ENCODE data around the gene KCNN4. TPM values are rescaled to one million over a fixed set of nuclear protein-coding genes. Genes with fewer than 3 reads are reported as not detected.
A peak's percentile ranks its signal among the peaks of the same experiment; 100 is the strongest.
"Not testable (repeated sequence)": the region's sequence is repeated elsewhere in the genome, so short reads cannot be mapped to it uniquely, and the experiment has no call there.

KCNN4 gene
- total and polyA plus RNA-seq, 4 donors = 0.14 to 30.3 (median 0.51) TPM

GRCh38 chr19:43826787-43827754 lies 46.3 kb upstream of the KCNN4 start, which contains the start of gene ZNF283 (continued):
- TF ChIP-seq EGR1 (IDR thresholded peaks at IDR 0.05; ENCODE audit: low read depth in 2 of 2) (peak in 1 of 2 donors; percentile 37), ZBTB33 (IDR thresholded peaks at IDR 0.05) (peak; percentile 62), CTCF (IDR thresholded peaks at IDR 0.05; ENCODE audit: low read depth, low read length, missing input control) (no peak), NR2F2 (IDR thresholded peaks at IDR 0.05) (no peak), YY1 (IDR thresholded peaks at IDR 0.05) (peak; percentile 80), MAX (IDR thresholded peaks at IDR 0.05) (peak; percentile 64)

GRCh38 chr19:43824572-43824971 lies 43.8 kb upstream of the KCNN4 start:
- not testable (repeated sequence) for DNase-seq (ENCODE audit: low spot score); H3K27me3 ChIP-seq (ENCODE audit: control insufficient read depth in 4 of 4, insufficient read depth in 4 of 4, low read length in 3 of 4); H3K9ac ChIP-seq (ENCODE audit: low read depth in 1 of 2, low read length in 2 of 2); H3K36me3 ChIP-seq (ENCODE audit: control insufficient read depth in 4 of 4, insufficient read depth in 3 of 4, low read depth in 1 of 4, low read length in 3 of 4); H3K27ac ChIP-seq (ENCODE audit: low read depth in 1 of 2, low read length in 2 of 2); H3K4me3 ChIP-seq (ENCODE audit: low read depth in 1 of 3, low read length in 3 of 3)
- WGBS = 45% methylated on average over 4 of the region's 4 CpGs
- Histone ChIP-seq H3K4me1 (ENCODE audit: control insufficient read depth in 4 of 4, insufficient read depth in 4 of 4, low read length in 3 of 4) (peaks cover 3 to 12% (median 9%) of the 10 kb centered on the region in 4 donors), H3K9me3 (ENCODE audit: control insufficient read depth in 4 of 4, low read length in 3 of 4) (peaks cover 2 to 23% (median 17%) of the 10 kb centered on the region in 4 donors)

GRCh38 chr19:43823856-43824255 lies 43.1 kb upstream of the KCNN4 start:
- not testable (repeated sequence) for H3K27ac ChIP-seq (ENCODE audit: low read depth in 1 of 2, low read length in 2 of 2); DNase-seq (ENCODE audit: low spot score); H3K4me3 ChIP-seq (ENCODE audit: low read depth in 1 of 3, low read length in 3 of 3); H3K36me3 ChIP-seq (ENCODE audit: control insufficient read depth in 4 of 4, insufficient read depth in 3 of 4, low read depth in 1 of 4, low read length in 3 of 4); H3K27me3 ChIP-seq (ENCODE audit: control insufficient read depth in 4 of 4, insufficient read depth in 4 of 4, low read length in 3 of 4); H3K9ac ChIP-seq (ENCODE audit: low read depth in 1 of 2, low read length in 2 of 2)
- WGBS = 70% methylated on average over 3 of the region's 3 CpGs
- peaks cover 3 to 12% (median 9%) of the 10 kb centered on the region in 4 donors for H3K4me1 ChIP-seq (ENCODE audit: control insufficient read depth in 4 of 4, insufficient read depth in 4 of 4, low read length in 3 of 4)
- peaks cover 2 to 24% (median 17%) of the 10 kb centered on the region in 4 donors for H3K9me3 ChIP-seq (ENCODE audit: control insufficient read depth in 4 of 4, low read length in 3 of 4)

- Histone ChIP-seq H3K4me3 (ENCODE audit: low read depth in 1 of 3, low read length in 3 of 3) (peak overlapping the region in 2 of 3 donors; percentile 13 to 51), H3K9me3 (ENCODE audit: control insufficient read depth in 4 of 4, low read length in 3 of 4) (peaks cover 6 to 23% (median 18%) of the 10 kb centered on the region in 4 donors), H3K36me3 (ENCODE audit: control insufficient read depth in 4 of 4, insufficient read depth in 3 of 4, low read depth in 1 of 4, low read length in 3 of 4) (no peaks in the 10 kb centered on the region), H3K27me3 (ENCODE audit: control insufficient read depth in 4 of 4, insufficient read depth in 4 of 4, low read length in 3 of 4) (peaks cover 0 to 3% (median under 1%) of the 10 kb centered on the region in 4 donors), H3K9ac (ENCODE audit: low read depth in 1 of 2, low read length in 2 of 2) (no peak overlapping the region), H3K27ac (ENCODE audit: low read depth in 1 of 2, low read length in 2 of 2) (no peak overlapping the region), H3K4me1 (ENCODE audit: control insufficient read depth in 4 of 4, insufficient read depth in 4 of 4, low read length in 3 of 4) (peaks cover 0 to 3% (median 0%) of the 10 kb centered on the region in 4 donors)
- WGBS = 26% methylated on average over 5 of the region's 5 CpGs
- no peak for DNase-seq (ENCODE audit: low spot score)
- TF ChIP-seq REST (IDR thresholded peaks at IDR 0.05) (no peak), CTCF (IDR thresholded peaks at IDR 0.05; ENCODE audit: low read depth, low read length, missing input control) (no peak), NR2F2 (IDR thresholded peaks at IDR 0.05) (no peak), SP1 (IDR thresholded peaks at IDR 0.05) (no peak), RAD21 (IDR thresholded peaks at IDR 0.05) (no peak), FOXA1 (IDR thresholded peaks at IDR 0.05) (no peak), FOXA2 (IDR thresholded peaks at IDR 0.05) (no peak), TAF1 (conservative IDR thresholded peaks at IDR 0.05) (no peak), GABPA (IDR thresholded peaks at IDR 0.05 in 1 of 2, conservative IDR thresholded peaks at IDR 0.05 in 1 of 2) (no peak)
These were observed 40.1 kb upstream of the KCNN4 start for GRCh38 chr19:43820884-43821215.

Measured in liver (tissue), 9 donors.